ENCODE data around the gene ZNF334.

The ZNF334 gene

GRCh38 chr20:46507760-46508407, 5.5 kb downstream of the ZNF334 start:
- H3K4me3 ChIP-seq (ENCODE audit: low read depth, low read length), result no peak overlapping the region
- TF ChIP-seq CTCF (IDR thresholded peaks at IDR 0.05; ENCODE audit: borderline replicate concordance, insufficient read depth, low read depth, low read length), result no peak

GRCh38 chr20:46505506-46505905, 7.9 kb downstream of the ZNF334 start:
- no peak for TF ChIP-seq CTCF (IDR thresholded peaks at IDR 0.05; ENCODE audit: borderline replicate concordance, insufficient read depth, low read depth, low read length)
- no peak overlapping the region for H3K4me3 ChIP-seq (ENCODE audit: low read depth, low read length)

GRCh38 chr20:46501961-46502360, 11.4 kb downstream of the ZNF334 start:
- H3K4me3 ChIP-seq (ENCODE audit: low read depth, low read length), result no peak overlapping the region
- TF ChIP-seq CTCF (IDR thresholded peaks at IDR 0.05; ENCODE audit: borderline replicate concordance, insufficient read depth, low read depth, low read length), result no peak

GRCh38 chr20:46501337-46501942, 11.9 kb downstream of the ZNF334 start:
- no peak for TF ChIP-seq CTCF (IDR thresholded peaks at IDR 0.05; ENCODE audit: borderline replicate concordance, insufficient read depth, low read depth, low read length)
- no peak overlapping the region for H3K4me3 ChIP-seq (ENCODE audit: low read depth, low read length)

GRCh38 chr20:46494077-46494476, 19.3 kb downstream of the ZNF334 start:
- no peak overlapping the region for H3K4me3 ChIP-seq (ENCODE audit: low read depth, low read length)
- TF ChIP-seq CTCF (IDR thresholded peaks at IDR 0.05; ENCODE audit: borderline replicate concordance, insufficient read depth, low read depth, low read length), result no peak

- TF ChIP-seq CTCF (IDR thresholded peaks at IDR 0.05; ENCODE audit: borderline replicate concordance, insufficient read depth, low read depth, low read length), result no peak
- H3K4me3 ChIP-seq (ENCODE audit: low read depth, low read length), result no peak overlapping the region
These were observed 22.0 kb downstream of the ZNF334 start for GRCh38 chr20:46491354-46491753.

- H3K4me3 ChIP-seq (ENCODE audit: low read depth, low read length), result no peak overlapping the region
- TF ChIP-seq CTCF (IDR thresholded peaks at IDR 0.05; ENCODE audit: borderline replicate concordance, insufficient read depth, low read depth, low read length), result no peak
These were observed 24.9 kb downstream of the ZNF334 start for GRCh38 chr20:46488451-46488850.
